ENCODE measurements around the gene RFX7.

RFX7 gene

GRCh38 chr15:56244038-56244810, 545 bp upstream of the RFX7 start:
- peak; percentile 54 to 75 for DNase-seq

- no peak for DNase-seq
Measured at GRCh38 chr15:56242576-56243162, 1.0 kb downstream of the RFX7 start.

GRCh38 chr15:56241374-56242105, 2.1 kb downstream of the RFX7 start:
- no peak for DNase-seq

GRCh38 chr15:56240390-56240789, 3.3 kb downstream of the RFX7 start:
- no peak for DNase-seq

GRCh38 chr15:56236197-56236596, 7.5 kb downstream of the RFX7 start:
- no peak for DNase-seq

GRCh38 chr15:56234804-56235203, 8.9 kb downstream of the RFX7 start:
- DNase-seq: no peak

- DNase-seq: no peak
Measured at GRCh38 chr15:56233549-56233948, 10.1 kb downstream of the RFX7 start.

GRCh38 chr15:56232058-56232457, 11.6 kb downstream of the RFX7 start:
- DNase-seq: no peak

GRCh38 chr15:56228854-56229253, 14.8 kb downstream of the RFX7 start:
- DNase-seq: no peak

- no peak for DNase-seq
Measured at GRCh38 chr15:56228352-56228751, 15.3 kb downstream of the RFX7 start.

GRCh38 chr15:56227780-56228179, 15.9 kb downstream of the RFX7 start:
- no peak for DNase-seq

- no peak for DNase-seq
Measured at GRCh38 chr15:56227306-56227705, 16.4 kb downstream of the RFX7 start.

- no peak for DNase-seq
Measured at GRCh38 chr15:56225520-56225919, 18.2 kb downstream of the RFX7 start.

GRCh38 chr15:56222302-56222701, 21.4 kb downstream of the RFX7 start:
- DNase-seq: no peak

GRCh38 chr15:56217341-56217740, 26.3 kb downstream of the RFX7 start:
- no peak for DNase-seq

- DNase-seq: no peak
Measured at GRCh38 chr15:56215769-56216168, 27.9 kb downstream of the RFX7 start.

- DNase-seq: no peak
Measured at GRCh38 chr15:56211960-56212550, 31.6 kb downstream of the RFX7 start.

GRCh38 chr15:56211064-56211463, 32.6 kb downstream of the RFX7 start:
- no peak for DNase-seq

- DNase-seq: no peak
Measured at GRCh38 chr15:56208641-56209155, 35.0 kb downstream of the RFX7 start.

GRCh38 chr15:56208185-56208584, 35.5 kb downstream of the RFX7 start:
- DNase-seq: no peak

- no peak for DNase-seq
Measured at GRCh38 chr15:56207711-56208110, 36.0 kb downstream of the RFX7 start.

- DNase-seq: no peak
Measured at GRCh38 chr15:56207092-56207491, 36.6 kb downstream of the RFX7 start.
